Cardiac fibroblast (primary cell): ENCODE measurements around the gene VASP.
A peak's percentile ranks its signal among the peaks of the same experiment; 100 is the strongest.

Experiments
- DNase-seq, 2 donors: peaks; one replicate each; pipeline versions ENCODE4 v3.0.0 to v3.0.0-alpha.2; 2010; ENCODE audit warnings: low read depth in 2 of 2
- H3K4me3 ChIP-seq, 2 donors: replicated peaks in 1 of 2; 1 replicate in 1 of 2; 2 replicates in 1 of 2; pipeline ENCODE4 v1.5.1; 2011; ENCODE audit warnings: low read depth in 2 of 2, low read length in 2 of 2, mild to moderate bottlenecking in 2 of 2, moderate library complexity in 1 of 2
- CTCF ChIP-seq: IDR thresholded peaks from one replicate; pipeline ENCODE4 v1.5.1; 2011; ENCODE audit warnings: low read depth, mild to moderate bottlenecking, low read length, inconsistent platforms

The VASP gene

GRCh38 chr19:45553464-45553863 lies 46.2 kb downstream of the VASP start:
- no peak overlapping the region for H3K4me3 ChIP-seq
- DNase-seq, result no peak
- TF ChIP-seq CTCF, result no peak

GRCh38 chr19:45554481-45554880 lies 47.2 kb downstream of the VASP start:
- no peak overlapping the region for H3K4me3 ChIP-seq
- DNase-seq, result no peak
- TF ChIP-seq CTCF, result no peak

- no peak for TF ChIP-seq CTCF
- no peak for DNase-seq
- H3K4me3 ChIP-seq, result no peak overlapping the region
These were observed 49.6 kb downstream of the VASP start for GRCh38 chr19:45556835-45557234.

- TF ChIP-seq CTCF, result peak; percentile 77
- no peak overlapping the region for H3K4me3 ChIP-seq
- peak; percentile 52 to 57 for DNase-seq
These were observed 51.2 kb downstream of the VASP start for GRCh38 chr19:45558399-45558878.

GRCh38 chr19:45560038-45560437 lies 52.8 kb downstream of the VASP start:
- H3K4me3 ChIP-seq, result no peak overlapping the region
- no peak for DNase-seq
- no peak for TF ChIP-seq CTCF

GRCh38 chr19:45560686-45561085 lies 53.4 kb downstream of the VASP start:
- no peak for TF ChIP-seq CTCF
- no peak for DNase-seq
- no peak overlapping the region for H3K4me3 ChIP-seq

- no peak for TF ChIP-seq CTCF
- no peak overlapping the region for H3K4me3 ChIP-seq
These were observed 57.0 kb downstream of the VASP start for GRCh38 chr19:45564131-45564780.

More at GRCh38 chr19:45564131-45564780, 57.0 kb downstream of the VASP start:
- DNase-seq, result no peak
